K562 (cell line): Measurements from ENCODE around the gene TMEM222. TPM values are rescaled to one million over a fixed set of nuclear protein-coding genes. Genes with fewer than 3 reads are reported as not detected.

ENCODE experiments used
- GATA2 ChIP-seq: sonication (generic); formaldehyde crosslinking; IDR thresholded peaks from 2 replicates; pipeline ENCODE4 v1.4.0; 2020; ENCODE audit warnings: mild to moderate bottlenecking, missing genetic modification reagents
- HDGF ChIP-seq: fragments of 450-650 bp; IDR thresholded peaks from 2 replicates; pipeline ENCODE4 v1.6.1; 2016
- HES1 ChIP-seq: fragments of 450-650 bp; IDR thresholded peaks from 2 replicates; pipeline ENCODE4 v1.6.1; 2016; ENCODE audit warnings: low read depth, mild to moderate bottlenecking, moderate library complexity
- HOXB6 ChIP-seq: fragments of 250-450 bp; sonication (Bioruptor Pico); IDR thresholded peaks from 2 replicates; pipeline ENCODE4 v1.5.1; 2022; ENCODE audit warnings: mild to moderate bottlenecking, borderline replicate concordance
- ILF3 ChIP-seq: fragments of 450-650 bp; IDR thresholded peaks from 2 replicates; pipeline ENCODE4 v1.6.1; 2018; ENCODE audit warnings: antibody characterized with exemption, mild to moderate bottlenecking, moderate library complexity, borderline replicate concordance
- MEF2A ChIP-seq: IDR thresholded peaks from 2 replicates; pipeline ENCODE4 v1.6.1; 2011; ENCODE audit warnings: low read depth, mild to moderate bottlenecking, low read length, moderate library complexity; ENCODE audit not compliant: control insufficient read depth
- MIER1 ChIP-seq: fragments of 450-650 bp; IDR thresholded peaks from 2 replicates; pipeline ENCODE4 v1.6.1; 2016; ENCODE audit warnings: antibody characterized with exemption, mild to moderate bottlenecking, low read depth
- MITF ChIP-seq: IDR thresholded peaks from 2 replicates; pipeline ENCODE4 v1.6.1; 2014; ENCODE audit warnings: antibody characterized with exemption
- MTA1 ChIP-seq: fragments of 450-650 bp; IDR thresholded peaks from 2 replicates; pipeline ENCODE4 v1.6.1; 2017; ENCODE audit warnings: borderline replicate concordance
- MYC ChIP-seq, 2 experiments: fragments of 250-450 bp in 1 of 2; sonication (Bioruptor Pico) in 1 of 2; IDR thresholded peaks; 2 replicates each; pipeline versions ENCODE4 v1.5.1 to v1.6.1; 2012 to 2021; ENCODE audit warnings: low read depth in 2 of 2, borderline replicate concordance in 1 of 2, improper control_type of control experiment in 1 of 2, low read length in 1 of 2, mild to moderate bottlenecking in 1 of 2, moderate library complexity in 1 of 2
- PTRF ChIP-seq: fragments of 450-650 bp; IDR thresholded peaks from 2 replicates; pipeline ENCODE4 v1.6.1; 2016; ENCODE audit warnings: mild to moderate bottlenecking, missing genetic modification characterization, missing compliant biosample characterization
- SMARCB1 ChIP-seq: IDR thresholded peaks from 2 replicates; pipeline ENCODE4 v1.6.1; 2011; ENCODE audit warnings: improper control_type of control experiment, low read depth; ENCODE audit not compliant: insufficient read length
- TAF7 ChIP-seq: fragments of 450-650 bp; IDR thresholded peaks from 2 replicates; pipeline ENCODE4 v1.6.1; 2016; ENCODE audit warnings: missing genetic modification characterization, missing compliant biosample characterization
- THRA ChIP-seq: fragments of 450-650 bp; IDR thresholded peaks from 2 replicates; pipeline ENCODE4 v1.6.1; 2017; ENCODE audit warnings: mild to moderate bottlenecking, moderate library complexity
- ZBTB26 ChIP-seq: fragments of 450-650 bp; formaldehyde crosslinking; IDR thresholded peaks from 2 replicates; pipeline ENCODE4 v1.4.0; 2022; ENCODE audit warnings: missing genetic modification characterization
- ZNF561 ChIP-seq: fragments of 450-650 bp; formaldehyde crosslinking; conservative IDR thresholded peaks from 2 replicates; pipeline ENCODE4 v1.4.0; 2020; ENCODE audit warnings: mild to moderate bottlenecking, moderate library complexity
- ZNF584 ChIP-seq: fragments of 200-800 bp; sonication (Bioruptor generic); IDR thresholded peaks from 2 replicates; pipeline ENCODE4 v1.6.1; 2016; ENCODE audit warnings: low read depth, mild to moderate bottlenecking, missing genetic modification characterization, missing compliant biosample characterization
- ZNF778 ChIP-seq: fragments of 450-650 bp; formaldehyde crosslinking; IDR thresholded peaks from 2 replicates; pipeline ENCODE4 v1.4.0; 2020; ENCODE audit warnings: mild to moderate bottlenecking, moderate library complexity
- ZNF785 ChIP-seq: fragments of 250-450 bp; sonication (Bioruptor Pico); IDR thresholded peaks from 2 replicates; pipeline ENCODE4 v1.4.0; 2020; ENCODE audit warnings: mild to moderate bottlenecking
- ZZZ3 ChIP-seq: fragments of 450-650 bp; IDR thresholded peaks from 2 replicates; pipeline ENCODE4 v1.6.1; 2016; ENCODE audit warnings: antibody characterized with exemption, mild to moderate bottlenecking, moderate library complexity
- polyA plus RNA-seq, 8 experiments: library from polyadenylated mRNA; depleted of rRNA in 4 of 8; stranded (reverse) in 5 of 8; unstranded in 3 of 8; fragments of >200 nt; fragmentation: Nextera tagmentation in 2 of 8; fragmentation: Illumina TruSeq in 1 of 8; extraction: Ambion mirVana in 2 of 8; extraction: Trizol in 1 of 8; gene quantifications; 2 replicates each; pipeline versions ENCODE4 v1.2.1 to v1.2.3, GENCODE V29; 2011 to 2014; ENCODE audit warnings: inconsistent platforms in 1 of 8, missing spikeins in 1 of 8
- total RNA-seq, 7 experiments: library from RNA; depleted of rRNA in 6 of 7; stranded (reverse); fragments of >200 nt in 6 of 7; fragmentation: Illumina TruSeq in 2 of 7; extraction: Trizol in 2 of 7; gene quantifications; 2 replicates each; pipeline versions ENCODE4 v1.2.1 to v1.2.3, GENCODE V29; 2011 to 2021; ENCODE audit warnings: low replicate concordance in 1 of 7

Gene TMEM222
- total and polyA plus RNA-seq, 9 of the 15 experiments (the other 6 are each of a cell fraction or from before 2014, with no cell fraction given), result 6.9 to 48.0 (median 32.8) TPM

- TF ChIP-seq THRA (no peak), HES1 (no peak), ZNF561 (no peak), ZBTB26 (no peak), ZZZ3 (no peak), HDGF (0 out of 2 replicates have a peak, but pooled peaks have one; percentile 87), ZNF584 (CRISPR knock-in tag) (no peak), ZNF785 (CRISPR knock-in tag) (no peak), PTRF (tag) (no peak), MITF (no peak), ILF3 (no peak), MYC (IDR thresholded peaks at IDR 0.05; ENCODE audit: low read depth, low read length) (0 out of 2 replicates have a peak, but pooled peaks have one; percentile 32), MYC (CRISPR knock-in tag; IDR thresholded peaks at IDR 0.05; ENCODE audit: borderline replicate concordance, low read depth) (no peak), ZNF778 (CRISPR knock-in tag) (no peak), SMARCB1 (no peak), MIER1 (no peak), MEF2A (no peak), MTA1 (no peak), TAF7 (no peak), GATA2 (CRISPR knock-in tag) (no peak), HOXB6 (CRISPR knock-in tag) (no peak)
Measured at GRCh38 chr1:27365372-27366112, 43.6 kb downstream of the TMEM222 start (continued).
